Cardiac fibroblast (primary cell): Measurements from ENCODE around the gene ANKS1B.

Experiments used
- DNase-seq, 2 donors: peaks; one replicate each; pipeline versions ENCODE4 v3.0.0 to v3.0.0-alpha.2; 2010; ENCODE audit warnings: low read depth in 2 of 2
- H3K4me3 ChIP-seq, 2 donors: replicated peaks in 1 of 2; 1 replicate in 1 of 2; 2 replicates in 1 of 2; pipeline ENCODE4 v1.5.1; 2011; ENCODE audit warnings: low read depth in 2 of 2, low read length in 2 of 2, mild to moderate bottlenecking in 2 of 2, moderate library complexity in 1 of 2
- CTCF ChIP-seq: IDR thresholded peaks from one replicate; pipeline ENCODE4 v1.5.1; 2011; ENCODE audit warnings: low read depth, mild to moderate bottlenecking, low read length, inconsistent platforms

Gene ANKS1B

GRCh38 chr12:99439399-99439798 is 545.3 kb downstream of the ANKS1B start:
- DNase-seq, result no peak
- no peak for TF ChIP-seq CTCF
- no peak overlapping the region for H3K4me3 ChIP-seq

- no peak for TF ChIP-seq CTCF
- no peak for DNase-seq
- no peak overlapping the region for H3K4me3 ChIP-seq
Observed at GRCh38 chr12:99436584-99436983, 548.2 kb downstream of the ANKS1B start.

GRCh38 chr12:99435095-99435791 is 549.5 kb downstream of the ANKS1B start:
- no peak overlapping the region for H3K4me3 ChIP-seq
- no peak for TF ChIP-seq CTCF
- DNase-seq, result no peak

GRCh38 chr12:99433155-99433554 is 551.6 kb downstream of the ANKS1B start:
- TF ChIP-seq CTCF, result no peak
- DNase-seq, result no peak
- H3K4me3 ChIP-seq, result no peak overlapping the region

- no peak overlapping the region for H3K4me3 ChIP-seq
- no peak for TF ChIP-seq CTCF
Observed at GRCh38 chr12:99431203-99431602, 553.5 kb downstream of the ANKS1B start.

GRCh38 chr12:99427104-99427503 is 557.6 kb downstream of the ANKS1B start:
- no peak overlapping the region for H3K4me3 ChIP-seq
- no peak for DNase-seq
- no peak for TF ChIP-seq CTCF

More at GRCh38 chr12:99431203-99431602, 553.5 kb downstream of the ANKS1B start:
- no peak for DNase-seq

- no peak for DNase-seq
- TF ChIP-seq CTCF, result no peak
- no peak overlapping the region for H3K4me3 ChIP-seq
Observed at GRCh38 chr12:99418379-99418778, 566.4 kb downstream of the ANKS1B start.
